Spleen (tissue), 7 donors: ENCODE data around the gene LSM7.

Experiments used
- POLR2A ChIP-seq, 3 donors: fragments of 450-650 bp; IDR thresholded peaks; one replicate each; pipeline ENCODE4 v1.5.1; 2017; ENCODE audit warnings: antibody characterized with exemption in 3 of 3, mild to moderate bottlenecking in 1 of 3
- POLR2AphosphoS5 ChIP-seq, 3 donors: sonication (generic); formaldehyde crosslinking; IDR thresholded peaks; one replicate each; pipeline ENCODE4 v1.5.1; 2017; ENCODE audit warnings: antibody characterized with exemption in 3 of 3
- TF ChIP-seq, protein P1 (sequence below), 11 experiments: fragments of 200-600 bp in 7 of 11; fragments of 450-650 bp in 4 of 11; sonication (generic) in 4 of 11; IDR thresholded peaks in 8 of 11; conservative IDR thresholded peaks in 3 of 11; 1 replicate in 7 of 11; 2 replicates in 4 of 11; pipeline versions ENCODE4 v1.4.0 to v1.8.0; 2016 to 2021; ENCODE audit warnings: antibody characterized with exemption in 11 of 11, inconsistent platforms in 4 of 11, mild to moderate bottlenecking in 1 of 11
- donor health status: DM: no; HTN: no; CAD: no; lungs with moderate emphysema.
- donor health status: DM: no; HTN: no; CAD: no.
- donor health status: DM: no; HTN: no; CAD: no.

DNA sequence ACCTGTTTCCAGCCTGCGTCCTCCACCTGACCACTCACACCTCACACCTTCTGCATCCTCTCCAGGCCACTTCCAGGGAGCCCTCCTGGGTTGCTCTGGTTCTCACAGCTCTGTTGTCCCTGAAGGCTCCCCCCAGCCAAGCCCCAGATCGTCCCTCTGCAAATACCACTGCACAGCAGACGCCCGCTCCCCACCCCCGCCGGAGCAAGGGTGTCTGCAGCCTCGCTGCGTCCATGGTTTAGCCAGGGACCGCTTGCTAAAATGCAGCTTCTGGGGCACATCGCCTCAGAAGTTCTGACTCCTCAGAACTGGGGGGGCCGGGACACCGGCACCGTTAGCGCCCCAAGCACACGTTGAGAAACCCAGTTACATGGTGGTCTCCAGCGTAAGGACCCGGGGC lies 21.4 kb downstream of the LSM7 start:
- TF ChIP-seq, protein P1, sequence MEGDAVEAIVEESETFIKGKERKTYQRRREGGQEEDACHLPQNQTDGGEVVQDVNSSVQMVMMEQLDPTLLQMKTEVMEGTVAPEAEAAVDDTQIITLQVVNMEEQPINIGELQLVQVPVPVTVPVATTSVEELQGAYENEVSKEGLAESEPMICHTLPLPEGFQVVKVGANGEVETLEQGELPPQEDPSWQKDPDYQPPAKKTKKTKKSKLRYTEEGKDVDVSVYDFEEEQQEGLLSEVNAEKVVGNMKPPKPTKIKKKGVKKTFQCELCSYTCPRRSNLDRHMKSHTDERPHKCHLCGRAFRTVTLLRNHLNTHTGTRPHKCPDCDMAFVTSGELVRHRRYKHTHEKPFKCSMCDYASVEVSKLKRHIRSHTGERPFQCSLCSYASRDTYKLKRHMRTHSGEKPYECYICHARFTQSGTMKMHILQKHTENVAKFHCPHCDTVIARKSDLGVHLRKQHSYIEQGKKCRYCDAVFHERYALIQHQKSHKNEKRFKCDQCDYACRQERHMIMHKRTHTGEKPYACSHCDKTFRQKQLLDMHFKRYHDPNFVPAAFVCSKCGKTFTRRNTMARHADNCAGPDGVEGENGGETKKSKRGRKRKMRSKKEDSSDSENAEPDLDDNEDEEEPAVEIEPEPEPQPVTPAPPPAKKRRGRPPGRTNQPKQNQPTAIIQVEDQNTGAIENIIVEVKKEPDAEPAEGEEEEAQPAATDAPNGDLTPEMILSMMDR (IDR thresholded peaks at IDR 0.05 in 8 of 11, conservative IDR thresholded peaks at IDR 0.05 in 3 of 11): no peak
- TF ChIP-seq POLR2A (IDR thresholded peaks at IDR 0.05) (no peak), POLR2AphosphoS5 (IDR thresholded peaks at IDR 0.05) (no peak)
